22Rv1 (cell line): Measurements from ENCODE around the gene KLHL29.

Experiments used
- H3K27ac ChIP-seq: fragments of 450-650 bp; 2 replicates; pipeline ENCODE4 v1.5.1; 2017
- ZFX ChIP-seq: fragments of 450-650 bp; IDR thresholded peaks from 2 replicates; pipeline ENCODE4 v1.6.1; 2017; ENCODE audit warnings: antibody characterized with exemption, borderline replicate concordance
- TF ChIP-seq, protein P1 (sequence below): fragments of 450-650 bp; IDR thresholded peaks from 2 replicates; pipeline ENCODE4 v1.5.1; 2017; ENCODE audit warnings: mild to moderate bottlenecking

Gene KLHL29

GRCh38 chr2:23567161-23567756, 182.3 kb downstream of the KLHL29 start:
- H3K27ac ChIP-seq = no peak overlapping the region
- TF ChIP-seq, protein P1, sequence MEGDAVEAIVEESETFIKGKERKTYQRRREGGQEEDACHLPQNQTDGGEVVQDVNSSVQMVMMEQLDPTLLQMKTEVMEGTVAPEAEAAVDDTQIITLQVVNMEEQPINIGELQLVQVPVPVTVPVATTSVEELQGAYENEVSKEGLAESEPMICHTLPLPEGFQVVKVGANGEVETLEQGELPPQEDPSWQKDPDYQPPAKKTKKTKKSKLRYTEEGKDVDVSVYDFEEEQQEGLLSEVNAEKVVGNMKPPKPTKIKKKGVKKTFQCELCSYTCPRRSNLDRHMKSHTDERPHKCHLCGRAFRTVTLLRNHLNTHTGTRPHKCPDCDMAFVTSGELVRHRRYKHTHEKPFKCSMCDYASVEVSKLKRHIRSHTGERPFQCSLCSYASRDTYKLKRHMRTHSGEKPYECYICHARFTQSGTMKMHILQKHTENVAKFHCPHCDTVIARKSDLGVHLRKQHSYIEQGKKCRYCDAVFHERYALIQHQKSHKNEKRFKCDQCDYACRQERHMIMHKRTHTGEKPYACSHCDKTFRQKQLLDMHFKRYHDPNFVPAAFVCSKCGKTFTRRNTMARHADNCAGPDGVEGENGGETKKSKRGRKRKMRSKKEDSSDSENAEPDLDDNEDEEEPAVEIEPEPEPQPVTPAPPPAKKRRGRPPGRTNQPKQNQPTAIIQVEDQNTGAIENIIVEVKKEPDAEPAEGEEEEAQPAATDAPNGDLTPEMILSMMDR = no peak
- no peak for TF ChIP-seq ZFX

- TF ChIP-seq ZFX = no peak
- no peak overlapping the region for H3K27ac ChIP-seq
Measured at GRCh38 chr2:23568211-23568610, 183.2 kb downstream of the KLHL29 start.

- H3K27ac ChIP-seq = no peak overlapping the region
- no peak for TF ChIP-seq ZFX
- TF ChIP-seq, protein P1 = no peak
Measured at GRCh38 chr2:23568626-23569190, 183.7 kb downstream of the KLHL29 start.

- no peak for TF ChIP-seq ZFX
- TF ChIP-seq, protein P1 = no peak
- H3K27ac ChIP-seq = no peak overlapping the region
Measured at GRCh38 chr2:23569761-23570365, 184.9 kb downstream of the KLHL29 start.

GRCh38 chr2:23571085-23571484, 186.1 kb downstream of the KLHL29 start:
- TF ChIP-seq ZFX = no peak
- TF ChIP-seq, protein P1 = no peak
- no peak overlapping the region for H3K27ac ChIP-seq

- no peak overlapping the region for H3K27ac ChIP-seq
- TF ChIP-seq, protein P1 = no peak
- TF ChIP-seq ZFX = no peak
Measured at GRCh38 chr2:23571527-23572282, 186.7 kb downstream of the KLHL29 start.

GRCh38 chr2:23574919-23575654, 190.1 kb downstream of the KLHL29 start:
- no peak for TF ChIP-seq ZFX
- TF ChIP-seq, protein P1 = no peak
- no peak overlapping the region for H3K27ac ChIP-seq
